K562 (cell line): Measurements from ENCODE around the gene FASTK. TPM values are rescaled to one million over a fixed set of nuclear protein-coding genes. Genes with fewer than 3 reads are reported as not detected.

Experiments
- CHD2 ChIP-seq: IDR thresholded peaks from 2 replicates; pipeline ENCODE4 v1.6.1; 2011; ENCODE audit warnings: low read depth, low read length
- ETV1 ChIP-seq: fragments of 450-650 bp; conservative IDR thresholded peaks from 2 replicates; pipeline ENCODE4 v1.6.1; 2016; ENCODE audit warnings: missing genetic modification characterization, control low read depth, low read depth, missing compliant biosample characterization
- HNRNPH1 ChIP-seq: fragments of 200-400 bp; formaldehyde crosslinking; optimal IDR thresholded peaks from 2 replicates; pipeline ENCODE3; 2017; ENCODE audit warnings: low read depth, mild to moderate bottlenecking, low read length, moderate library complexity
- KLF10 ChIP-seq: fragments of 250-450 bp; sonication (Bioruptor Pico); IDR thresholded peaks from 2 replicates; pipeline ENCODE4 v1.6.1; 2021; ENCODE audit warnings: matching md5 sums
- MLLT1 ChIP-seq, 2 experiments: fragments of 450-650 bp; IDR thresholded peaks; 2 replicates each; pipeline ENCODE4 v1.6.1; 2016
- MTA3 ChIP-seq: fragments of 450-650 bp; formaldehyde crosslinking; IDR thresholded peaks from 2 replicates; pipeline ENCODE4 v1.6.1; 2017; ENCODE audit warnings: mild to moderate bottlenecking, borderline replicate concordance
- NELFE ChIP-seq: IDR thresholded peaks from 2 replicates; pipeline ENCODE4 v1.6.1; 2011; ENCODE audit warnings: mild to moderate bottlenecking; ENCODE audit not compliant: insufficient read depth, insufficient read length
- NUFIP1 ChIP-seq: fragments of 450-650 bp; IDR thresholded peaks from 2 replicates; pipeline ENCODE4 v1.6.1; 2018; ENCODE audit not compliant: partially characterized antibody
- PTRF ChIP-seq: fragments of 450-650 bp; IDR thresholded peaks from 2 replicates; pipeline ENCODE4 v1.6.1; 2016; ENCODE audit warnings: mild to moderate bottlenecking, missing genetic modification characterization, missing compliant biosample characterization
- PTTG1 ChIP-seq: fragments of 450-650 bp; IDR thresholded peaks from 2 replicates; pipeline ENCODE4 v1.6.1; 2016; ENCODE audit warnings: low read depth, mild to moderate bottlenecking, missing genetic modification characterization, missing compliant biosample characterization
- RBM14 ChIP-seq: fragments of 200-400 bp; formaldehyde crosslinking; IDR thresholded peaks from 2 replicates; pipeline ENCODE4 v1.6.1; 2018; ENCODE audit warnings: low read depth, mild to moderate bottlenecking, low read length, moderate library complexity, borderline replicate concordance; ENCODE audit not compliant: insufficient read depth
- SMARCA5 ChIP-seq: fragments of 450-650 bp; IDR thresholded peaks from 2 replicates; pipeline ENCODE4 v1.6.1; 2016
- TAF15 ChIP-seq: fragments of 200-400 bp; formaldehyde crosslinking; IDR thresholded peaks from 2 replicates; pipeline ENCODE4 v1.6.1; 2017; ENCODE audit warnings: mild to moderate bottlenecking, low read depth, low read length, moderate library complexity
- TARDBP ChIP-seq: fragments of 450-650 bp; IDR thresholded peaks from 2 replicates; pipeline ENCODE4 v1.6.1; 2016
- TCF7 ChIP-seq: sonication (generic); IDR thresholded peaks from 2 replicates; pipeline ENCODE4 v1.6.1; 2016; ENCODE audit warnings: antibody characterized with exemption, borderline replicate concordance
- U2AF1 ChIP-seq: fragments of 200-400 bp; formaldehyde crosslinking; optimal IDR thresholded peaks from 2 replicates; pipeline ENCODE3; 2017; ENCODE audit warnings: mild to moderate bottlenecking, low read depth, low read length, moderate library complexity
- ZFP36 ChIP-seq: fragments of 150-350 bp; IDR thresholded peaks from 2 replicates; pipeline ENCODE4 v1.6.1; 2018; ENCODE audit warnings: low read length, low read depth; ENCODE audit not compliant: partially characterized antibody
- ZNF174 ChIP-seq: fragments of 250-450 bp; sonication (Bioruptor Pico); IDR thresholded peaks from 2 replicates; pipeline ENCODE4 v1.4.0; 2020; ENCODE audit warnings: mild to moderate bottlenecking
- ZNF354B ChIP-seq: fragments of 250-450 bp; sonication (Bioruptor Pico); IDR thresholded peaks from 2 replicates; pipeline ENCODE4 v1.4.0; 2020
- ZNF592 ChIP-seq: fragments of 450-650 bp; IDR thresholded peaks from 2 replicates; pipeline ENCODE4 v1.6.1; 2017; ENCODE audit warnings: antibody characterized with exemption, mild to moderate bottlenecking
- polyA plus RNA-seq, 8 experiments: library from polyadenylated mRNA; depleted of rRNA in 4 of 8; stranded (reverse) in 5 of 8; unstranded in 3 of 8; fragments of >200 nt; fragmentation: Nextera tagmentation in 2 of 8; fragmentation: Illumina TruSeq in 1 of 8; extraction: Ambion mirVana in 2 of 8; extraction: Trizol in 1 of 8; gene quantifications; 2 replicates each; pipeline versions ENCODE4 v1.2.1 to v1.2.3, GENCODE V29; 2011 to 2014; ENCODE audit warnings: inconsistent platforms in 1 of 8, missing spikeins in 1 of 8
- total RNA-seq, 7 experiments: library from RNA; depleted of rRNA in 6 of 7; stranded (reverse); fragments of >200 nt in 6 of 7; fragmentation: Illumina TruSeq in 2 of 7; extraction: Trizol in 2 of 7; gene quantifications; 2 replicates each; pipeline versions ENCODE4 v1.2.1 to v1.2.3, GENCODE V29; 2011 to 2021; ENCODE audit warnings: low replicate concordance in 1 of 7
- TF ChIP-seq, protein P1 (sequence below): fragments of 450-650 bp; IDR thresholded peaks from 2 replicates; pipeline ENCODE4 v1.6.1; 2014; ENCODE audit warnings: low read depth, mild to moderate bottlenecking, moderate library complexity, borderline replicate concordance

FASTK gene
- total and polyA plus RNA-seq, 9 of the 15 experiments (the other 6 are each of a cell fraction or from before 2014, with no cell fraction given): 0.51 to 150 (median 48.2) TPM

- TF ChIP-seq ZNF592 (no peak), TCF7 (no peak), CHD2 (no peak), RBM14 (no peak), HNRNPH1 (no peak), NELFE (no peak), ETV1 (tag) (peak; percentile 52; the same call in 1 of the 2 replicates), MLLT1 (IDR thresholded peaks at IDR 0.05) (peak in 1 of 2 experiments; percentile 51; a peak in 1 of 4 replicates), PTTG1 (no peak), ZNF354B (CRISPR knock-in tag) (no peak), PTRF (no peak), U2AF1 (no peak), TAF15 (no peak), KLF10 (CRISPR knock-in tag) (no peak), ZFP36 (no peak), NUFIP1 (no peak), TARDBP (no peak; the same call in 1 of the 2 replicates), SMARCA5 (no peak), MTA3 (peak; percentile 91), ZNF174 (CRISPR knock-in tag) (no peak)
- TF ChIP-seq, protein P1, sequence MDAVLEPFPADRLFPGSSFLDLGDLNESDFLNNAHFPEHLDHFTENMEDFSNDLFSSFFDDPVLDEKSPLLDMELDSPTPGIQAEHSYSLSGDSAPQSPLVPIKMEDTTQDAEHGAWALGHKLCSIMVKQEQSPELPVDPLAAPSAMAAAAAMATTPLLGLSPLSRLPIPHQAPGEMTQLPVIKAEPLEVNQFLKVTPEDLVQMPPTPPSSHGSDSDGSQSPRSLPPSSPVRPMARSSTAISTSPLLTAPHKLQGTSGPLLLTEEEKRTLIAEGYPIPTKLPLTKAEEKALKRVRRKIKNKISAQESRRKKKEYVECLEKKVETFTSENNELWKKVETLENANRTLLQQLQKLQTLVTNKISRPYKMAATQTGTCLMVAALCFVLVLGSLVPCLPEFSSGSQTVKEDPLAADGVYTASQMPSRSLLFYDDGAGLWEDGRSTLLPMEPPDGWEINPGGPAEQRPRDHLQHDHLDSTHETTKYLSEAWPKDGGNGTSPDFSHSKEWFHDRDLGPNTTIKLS: peak; percentile 25; the same call in 1 of the 2 replicates
Measured at GRCh38 chr7:151085691-151086620, 5.3 kb upstream of the FASTK start, which contains the start of gene AGAP3 (continued).
